ENCODE data around the gene DNAH12. TPM values are rescaled to one million over a fixed set of nuclear protein-coding genes. Genes with fewer than 3 reads are reported as not detected.

The DNAH12 gene
- 0.71 TPM for total RNA-seq

GRCh38 chr3:57544181-57545125, at the start of gene DNAH12:
Gene DNAH12, minus strand, starts transcription at chr3:57544344. Its CDS starts 1,474 bp downstream, at chr3:57542870.

GRCh38 chr3:57555738-57556458, 11.8 kb upstream of the DNAH12 start, which contains the start of gene PDE12:
Gene PDE12, plus strand, starts transcription at chr3:57556274. Its CDS starts 106 bp downstream, at chr3:57556380.

GRCh38 chr3:57292159-57292896, 251.8 kb downstream of the DNAH12 start, which contains the start of gene ASB14:
Gene ASB14, minus strand, starts transcription at chr3:57292685. Its CDS starts 652 bp downstream, at chr3:57292033.

Other genes with a start within 250 kb of the DNAH12 start
- 22.0 TPM for gene PDE12, start 11.9 kb upstream of the DNAH12 start, total RNA-seq
- gene ARF4, start 53.0 kb upstream of the DNAH12 start, total RNA-seq: 129 TPM
- gene DENND6A, start 148.7 kb upstream of the DNAH12 start, total RNA-seq: 75.4 TPM
- 184 TPM for gene SLMAP, start 212.0 kb upstream of the DNAH12 start, total RNA-seq

All from camera-type eye (tissue), 1 donor.